Liver (tissue), 9 donors: ENCODE results near the gene ZNF697. TPM values are rescaled to one million over a fixed set of nuclear protein-coding genes. Genes with fewer than 3 reads are reported as not detected.

Source experiments
- DNase-seq: peaks from one replicate; pipeline ENCODE4 v3.0.0-alpha.2; 2017; ENCODE audit warnings: low spot score
- H3K27ac ChIP-seq, 2 donors: one replicate each; pipeline ENCODE4 v1.7.0; 2013; ENCODE audit warnings: inconsistent platforms in 2 of 2, low read length in 2 of 2, control low read depth in 1 of 2, low read depth in 1 of 2, mild to moderate bottlenecking in 1 of 2
- H3K27me3 ChIP-seq, 4 donors: one replicate each; pipeline versions ENCODE4 v1.6.1 to v1.7.0; 2013; ENCODE audit warnings: low read length in 3 of 4, inconsistent platforms in 1 of 4, mild to moderate bottlenecking in 1 of 4, moderate library complexity in 1 of 4; ENCODE audit not compliant: control insufficient read depth in 4 of 4, insufficient read depth in 4 of 4
- H3K36me3 ChIP-seq, 4 donors: one replicate each; pipeline versions ENCODE4 v1.6.1 to v1.7.0; 2013; ENCODE audit warnings: low read length in 3 of 4, mild to moderate bottlenecking in 3 of 4, low read depth in 1 of 4, moderate library complexity in 1 of 4; ENCODE audit not compliant: control insufficient read depth in 4 of 4, insufficient read depth in 3 of 4
- H3K4me1 ChIP-seq, 4 donors: one replicate each; pipeline versions ENCODE4 v1.6.1 to v1.7.0; 2013; ENCODE audit warnings: low read length in 3 of 4, mild to moderate bottlenecking in 3 of 4, moderate library complexity in 1 of 4; ENCODE audit not compliant: control insufficient read depth in 4 of 4, insufficient read depth in 4 of 4
- H3K4me3 ChIP-seq, 3 donors: one replicate each; pipeline versions ENCODE4 v1.6.1 to v1.7.0; 2013; ENCODE audit warnings: low read length in 3 of 3, control low read depth in 1 of 3, low read depth in 1 of 3, mild to moderate bottlenecking in 1 of 3
- H3K9ac ChIP-seq, 2 donors: one replicate each; pipeline ENCODE4 v1.7.0; 2013; ENCODE audit warnings: low read length in 2 of 2, mild to moderate bottlenecking in 2 of 2, moderate library complexity in 2 of 2, control low read depth in 1 of 2, low read depth in 1 of 2
- H3K9me3 ChIP-seq, 4 donors: one replicate each; pipeline versions ENCODE4 v1.6.1 to v1.7.0; 2013; ENCODE audit warnings: low read length in 3 of 4; ENCODE audit not compliant: control insufficient read depth in 4 of 4
- EGR1 ChIP-seq, 2 donors: IDR thresholded peaks; 2 replicates each; pipeline ENCODE4 v1.6.1; 2016 to 2018; ENCODE audit warnings: antibody characterized with exemption in 2 of 2, low read depth in 2 of 2
- FOXA1 ChIP-seq: IDR thresholded peaks from 2 replicates; pipeline ENCODE4 v1.6.1; 2016; ENCODE audit warnings: antibody characterized with exemption
- FOXA2 ChIP-seq: IDR thresholded peaks from 2 replicates; pipeline ENCODE4 v1.6.1; 2016; ENCODE audit warnings: antibody characterized with exemption
- GABPA ChIP-seq, 2 donors: IDR thresholded peaks in 1 of 2; conservative IDR thresholded peaks in 1 of 2; 2 replicates each; pipeline ENCODE4 v1.6.1; 2016; ENCODE audit warnings: antibody characterized with exemption in 2 of 2, mild to moderate bottlenecking in 1 of 2, moderate library complexity in 1 of 2
- HNF4G ChIP-seq: IDR thresholded peaks from 2 replicates; pipeline ENCODE4 v1.6.1; 2016; ENCODE audit warnings: antibody characterized with exemption
- JUND ChIP-seq, 2 donors: IDR thresholded peaks; 2 replicates each; pipeline ENCODE4 v1.6.1; 2016; ENCODE audit warnings: antibody characterized with exemption in 2 of 2
- MAX ChIP-seq: IDR thresholded peaks from 2 replicates; pipeline ENCODE4 v1.6.1; 2016; ENCODE audit warnings: antibody characterized with exemption
- NR2F2 ChIP-seq: IDR thresholded peaks from 2 replicates; pipeline ENCODE4 v1.6.1; 2016; ENCODE audit warnings: antibody characterized with exemption
- RAD21 ChIP-seq, 2 donors: IDR thresholded peaks; 2 replicates each; pipeline ENCODE4 v1.6.1; 2016; ENCODE audit warnings: antibody characterized with exemption in 2 of 2, mild to moderate bottlenecking in 2 of 2
- REST ChIP-seq: IDR thresholded peaks from 2 replicates; pipeline ENCODE4 v1.6.1; 2016; ENCODE audit warnings: antibody characterized with exemption, mild to moderate bottlenecking
- RXRA ChIP-seq, 2 donors: IDR thresholded peaks; 2 replicates each; pipeline ENCODE4 v1.6.1; 2017 to 2018; ENCODE audit warnings: antibody characterized with exemption in 2 of 2, mild to moderate bottlenecking in 1 of 2
- SP1 ChIP-seq: IDR thresholded peaks from 2 replicates; pipeline ENCODE4 v1.6.1; 2018; ENCODE audit warnings: antibody characterized with exemption, mild to moderate bottlenecking
- TAF1 ChIP-seq: conservative IDR thresholded peaks from 2 replicates; pipeline ENCODE4 v1.6.1; 2016; ENCODE audit warnings: antibody characterized with exemption, mild to moderate bottlenecking
- YY1 ChIP-seq: IDR thresholded peaks from 2 replicates; pipeline ENCODE4 v1.6.1; 2016; ENCODE audit warnings: antibody characterized with exemption, mild to moderate bottlenecking
- WGBS: extraction: QIAGEN DNeasy Blood & Tissue Kit; methylation state at CpG from one replicate; pipeline ENCODE4 v1.1.7; 2013; 5-methylcytosine and 5-hydroxymethylcytosine counted together
- polyA plus RNA-seq, 2 donors: library from polyadenylated mRNA; stranded (reverse) in 1 of 2; unstranded in 1 of 2; fragments of 200-250 nt in 1 of 2; fragments of >200 nt in 1 of 2; fragmentation: Nextera tagmentation in 1 of 2; extraction: Ambion mirVana in 1 of 2; gene quantifications; one replicate each; pipeline versions ENCODE4 v1.2.1 to v1.2.3, GENCODE V29; 2013 to 2015
- total RNA-seq, 2 donors: library from RNA; depleted of rRNA; stranded (reverse); fragments of >200 nt; gene quantifications; one replicate each; pipeline ENCODE4 v1.2.3, GENCODE V29; 2014
- TF ChIP-seq, protein P1 (sequence below): IDR thresholded peaks from 2 replicates; pipeline ENCODE4 v1.6.1; 2016; ENCODE audit warnings: antibody characterized with exemption
- TF ChIP-seq, protein P2 (sequence below): fragments of 150-350 bp; IDR thresholded peaks from 2 replicates; pipeline ENCODE4 v1.5.1; 2017; ENCODE audit warnings: improper control_type of control experiment, low read depth, low read length; ENCODE audit not compliant: missing input control
- TF ChIP-seq, protein P3 (sequence below): IDR thresholded peaks from 2 replicates; pipeline ENCODE4 v1.6.1; 2016; ENCODE audit warnings: antibody characterized with exemption
- donor health status: healthy.
- donor health status: healthy.
- donor health status: healthy.
- donor health status: healthy.
- donor health status: healthy.

Gene ZNF697
- total and polyA plus RNA-seq, 4 donors, result 0.89 to 4.5 (median 3.2) TPM

- 37% methylated on average over 6 of the region's 6 CpGs for WGBS
- H3K4me1 ChIP-seq, result peaks cover 0 to 24% (median 19%) of the 10 kb centered on the region in 4 donors
- no peak for DNase-seq
- peak overlapping the region; percentile 73 to 78 for H3K27ac ChIP-seq
- H3K27me3 ChIP-seq, result no peaks in the 10 kb centered on the region
- no peaks in the 10 kb centered on the region for H3K9me3 ChIP-seq
- H3K4me3 ChIP-seq, result peak overlapping the region in 2 of 3 donors; percentile 28 to 59
- no peaks in the 10 kb centered on the region for H3K36me3 ChIP-seq
- no peak for TF ChIP-seq GABPA (IDR thresholded peaks at IDR 0.05 in 1 of 2, conservative IDR thresholded peaks at IDR 0.05 in 1 of 2)
- H3K9ac ChIP-seq, result peak overlapping the region in 1 of 2 donors; percentile 66
Measured at GRCh38 chr1:119674835-119675289, 26.8 kb upstream of the ZNF697 start.

DNA sequence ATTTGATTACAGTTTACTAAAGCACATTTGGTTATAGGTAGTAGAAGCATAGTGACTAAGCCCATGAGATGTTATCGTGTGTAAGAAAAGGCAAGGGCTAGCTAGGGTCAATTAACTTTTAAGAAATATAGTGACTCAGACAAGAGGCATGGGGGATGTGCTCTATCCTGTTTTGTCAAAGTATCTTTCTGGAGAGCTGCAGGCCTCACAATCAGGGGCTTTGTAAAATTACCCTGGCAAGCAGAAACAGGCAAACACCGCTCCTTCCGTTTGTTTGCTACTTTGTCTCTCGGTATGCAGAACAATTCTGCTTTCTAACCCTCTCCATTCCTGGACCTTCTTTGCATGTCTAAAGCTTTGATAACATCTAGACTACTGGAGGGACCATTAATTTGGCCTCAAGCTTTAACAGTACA lies 26.1 kb upstream of the ZNF697 start:
- no peaks in the 10 kb centered on the region for H3K27me3 ChIP-seq
- 87% methylated on average over 4 of the region's 4 CpGs for WGBS
- H3K9ac ChIP-seq, result no peak overlapping the region
- H3K36me3 ChIP-seq, result no peaks in the 10 kb centered on the region
- no peak for TF ChIP-seq GABPA (IDR thresholded peaks at IDR 0.05 in 1 of 2, conservative IDR thresholded peaks at IDR 0.05 in 1 of 2)
- TF ChIP-seq, protein P1, sequence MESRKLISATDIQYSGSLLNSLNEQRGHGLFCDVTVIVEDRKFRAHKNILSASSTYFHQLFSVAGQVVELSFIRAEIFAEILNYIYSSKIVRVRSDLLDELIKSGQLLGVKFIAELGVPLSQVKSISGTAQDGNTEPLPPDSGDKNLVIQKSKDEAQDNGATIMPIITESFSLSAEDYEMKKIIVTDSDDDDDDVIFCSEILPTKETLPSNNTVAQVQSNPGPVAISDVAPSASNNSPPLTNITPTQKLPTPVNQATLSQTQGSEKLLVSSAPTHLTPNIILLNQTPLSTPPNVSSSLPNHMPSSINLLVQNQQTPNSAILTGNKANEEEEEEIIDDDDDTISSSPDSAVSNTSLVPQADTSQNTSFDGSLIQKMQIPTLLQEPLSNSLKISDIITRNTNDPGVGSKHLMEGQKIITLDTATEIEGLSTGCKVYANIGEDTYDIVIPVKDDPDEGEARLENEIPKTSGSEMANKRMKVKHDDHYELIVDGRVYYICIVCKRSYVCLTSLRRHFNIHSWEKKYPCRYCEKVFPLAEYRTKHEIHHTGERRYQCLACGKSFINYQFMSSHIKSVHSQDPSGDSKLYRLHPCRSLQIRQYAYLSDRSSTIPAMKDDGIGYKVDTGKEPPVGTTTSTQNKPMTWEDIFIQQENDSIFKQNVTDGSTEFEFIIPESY, result no peak
- no peak for TF ChIP-seq REST
- no peak for TF ChIP-seq TAF1
- TF ChIP-seq JUND (IDR thresholded peaks at IDR 0.05), result no peak
- no peak for TF ChIP-seq EGR1 (IDR thresholded peaks at IDR 0.05; ENCODE audit: low read depth in 2 of 2)
- TF ChIP-seq YY1, result no peak
- no peak for TF ChIP-seq FOXA1
- TF ChIP-seq, protein P2, sequence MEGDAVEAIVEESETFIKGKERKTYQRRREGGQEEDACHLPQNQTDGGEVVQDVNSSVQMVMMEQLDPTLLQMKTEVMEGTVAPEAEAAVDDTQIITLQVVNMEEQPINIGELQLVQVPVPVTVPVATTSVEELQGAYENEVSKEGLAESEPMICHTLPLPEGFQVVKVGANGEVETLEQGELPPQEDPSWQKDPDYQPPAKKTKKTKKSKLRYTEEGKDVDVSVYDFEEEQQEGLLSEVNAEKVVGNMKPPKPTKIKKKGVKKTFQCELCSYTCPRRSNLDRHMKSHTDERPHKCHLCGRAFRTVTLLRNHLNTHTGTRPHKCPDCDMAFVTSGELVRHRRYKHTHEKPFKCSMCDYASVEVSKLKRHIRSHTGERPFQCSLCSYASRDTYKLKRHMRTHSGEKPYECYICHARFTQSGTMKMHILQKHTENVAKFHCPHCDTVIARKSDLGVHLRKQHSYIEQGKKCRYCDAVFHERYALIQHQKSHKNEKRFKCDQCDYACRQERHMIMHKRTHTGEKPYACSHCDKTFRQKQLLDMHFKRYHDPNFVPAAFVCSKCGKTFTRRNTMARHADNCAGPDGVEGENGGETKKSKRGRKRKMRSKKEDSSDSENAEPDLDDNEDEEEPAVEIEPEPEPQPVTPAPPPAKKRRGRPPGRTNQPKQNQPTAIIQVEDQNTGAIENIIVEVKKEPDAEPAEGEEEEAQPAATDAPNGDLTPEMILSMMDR, result no peak
- no peak for TF ChIP-seq NR2F2
- TF ChIP-seq FOXA2, result no peak
- no peak for TF ChIP-seq SP1
- no peak for TF ChIP-seq MAX
- no peak for TF ChIP-seq HNF4G
- TF ChIP-seq RXRA (IDR thresholded peaks at IDR 0.05), result no peak
- TF ChIP-seq RAD21 (IDR thresholded peaks at IDR 0.05), result no peak
- TF ChIP-seq, protein P3, sequence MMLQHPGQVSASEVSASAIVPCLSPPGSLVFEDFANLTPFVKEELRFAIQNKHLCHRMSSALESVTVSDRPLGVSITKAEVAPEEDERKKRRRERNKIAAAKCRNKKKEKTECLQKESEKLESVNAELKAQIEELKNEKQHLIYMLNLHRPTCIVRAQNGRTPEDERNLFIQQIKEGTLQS, result no peak
- H3K4me1 ChIP-seq, result peaks cover 0 to 24% (median 19%) of the 10 kb centered on the region in 4 donors
- no peak for DNase-seq
- H3K9me3 ChIP-seq, result no peaks in the 10 kb centered on the region
- H3K27ac ChIP-seq, result no peak overlapping the region
- H3K4me3 ChIP-seq, result no peak overlapping the region
